A549 (cell line): ENCODE measurements around the gene TDP1.

ENCODE experiments used
- CEBPB ChIP-seq, 2 experiments: fragments of >200 bp in 1 of 2; sonication (Bioruptor Twin) in 1 of 2; formaldehyde crosslinking in 1 of 2; IDR thresholded peaks; 2 replicates each; pipeline ENCODE4 v1.6.1; 2012 to 2016
- CTCF ChIP-seq: fragments of >200 bp; sonication (Bioruptor Twin); formaldehyde crosslinking; IDR thresholded peaks from 3 replicates; pipeline ENCODE4 v1.5.1; 2016
- EHMT2 ChIP-seq: fragments of 200-600 bp; sonication (generic); IDR thresholded peaks from 2 replicates; pipeline ENCODE4 v1.6.1; 2016; ENCODE audit warnings: antibody characterized with exemption, low read depth, mild to moderate bottlenecking, moderate library complexity
- EP300 ChIP-seq, 2 experiments: fragments of >200 bp; sonication (Bioruptor Twin); formaldehyde crosslinking; IDR thresholded peaks; 2 replicates in 1 of 2; 3 replicates in 1 of 2; pipeline ENCODE4 v1.6.1; 2016 to 2017
- KDM1A ChIP-seq: fragments of 200-600 bp; sonication (generic); IDR thresholded peaks from 2 replicates; pipeline ENCODE4 v1.6.1; 2016; ENCODE audit warnings: low read depth, mild to moderate bottlenecking
- KDM5A ChIP-seq: fragments of 200-600 bp; sonication (generic); IDR thresholded peaks from 2 replicates; pipeline ENCODE4 v1.6.1; 2016; ENCODE audit warnings: antibody characterized with exemption, mild to moderate bottlenecking
- MAX ChIP-seq: IDR thresholded peaks from 2 replicates; pipeline ENCODE4 v1.6.1; 2012
- NFE2L2 ChIP-seq: fragments of 150-350 bp; conservative IDR thresholded peaks from 2 replicates; pipeline ENCODE4 v1.6.1; 2014; ENCODE audit warnings: low read length
- NR3C1 ChIP-seq: fragments of >200 bp; sonication (Bioruptor Twin); formaldehyde crosslinking; IDR thresholded peaks from 3 replicates; pipeline ENCODE4 v1.6.1; 2017
- POLR2A ChIP-seq: IDR thresholded peaks from 2 replicates; pipeline ENCODE4 v1.6.1; 2012; ENCODE audit warnings: mild to moderate bottlenecking, low read length
- RAD21 ChIP-seq, 2 experiments: fragments of >200 bp in 1 of 2; sonication (Bioruptor Twin) in 1 of 2; formaldehyde crosslinking in 1 of 2; IDR thresholded peaks in 1 of 2; conservative IDR thresholded peaks in 1 of 2; 2 replicates in 1 of 2; 3 replicates in 1 of 2; pipeline ENCODE4 v1.6.1; 2012 to 2018; ENCODE audit warnings: inconsistent platforms in 1 of 2
- REST ChIP-seq: fragments of 200-600 bp; sonication (generic); IDR thresholded peaks from 2 replicates; pipeline ENCODE4 v1.6.1; 2016; ENCODE audit warnings: antibody characterized with exemption, mild to moderate bottlenecking, moderate library complexity
- SREBF2 ChIP-seq: fragments of 450-650 bp; IDR thresholded peaks from 2 replicates; pipeline ENCODE4 v1.6.1; 2014; ENCODE audit warnings: mild to moderate bottlenecking, moderate library complexity

GRCh38 chr14:89959853-89960445 is 4.2 kb downstream of the TDP1 start:
- TF ChIP-seq CTCF: no peak
- no peak for TF ChIP-seq EP300 (IDR thresholded peaks at IDR 0.05)
- no peak for TF ChIP-seq CEBPB (IDR thresholded peaks at IDR 0.05)
- no peak for TF ChIP-seq EHMT2
- no peak for TF ChIP-seq NFE2L2
- no peak for TF ChIP-seq POLR2A
- no peak for TF ChIP-seq MAX
- no peak for TF ChIP-seq NR3C1
- no peak for TF ChIP-seq KDM5A
- TF ChIP-seq SREBF2: no peak
- TF ChIP-seq KDM1A: no peak
- TF ChIP-seq REST: no peak
- no peak for TF ChIP-seq RAD21 (conservative IDR thresholded peaks at IDR 0.05 in 1 of 2, IDR thresholded peaks at IDR 0.05 in 1 of 2)
